Measurements from ENCODE around the gene S1PR5.

DNA sequence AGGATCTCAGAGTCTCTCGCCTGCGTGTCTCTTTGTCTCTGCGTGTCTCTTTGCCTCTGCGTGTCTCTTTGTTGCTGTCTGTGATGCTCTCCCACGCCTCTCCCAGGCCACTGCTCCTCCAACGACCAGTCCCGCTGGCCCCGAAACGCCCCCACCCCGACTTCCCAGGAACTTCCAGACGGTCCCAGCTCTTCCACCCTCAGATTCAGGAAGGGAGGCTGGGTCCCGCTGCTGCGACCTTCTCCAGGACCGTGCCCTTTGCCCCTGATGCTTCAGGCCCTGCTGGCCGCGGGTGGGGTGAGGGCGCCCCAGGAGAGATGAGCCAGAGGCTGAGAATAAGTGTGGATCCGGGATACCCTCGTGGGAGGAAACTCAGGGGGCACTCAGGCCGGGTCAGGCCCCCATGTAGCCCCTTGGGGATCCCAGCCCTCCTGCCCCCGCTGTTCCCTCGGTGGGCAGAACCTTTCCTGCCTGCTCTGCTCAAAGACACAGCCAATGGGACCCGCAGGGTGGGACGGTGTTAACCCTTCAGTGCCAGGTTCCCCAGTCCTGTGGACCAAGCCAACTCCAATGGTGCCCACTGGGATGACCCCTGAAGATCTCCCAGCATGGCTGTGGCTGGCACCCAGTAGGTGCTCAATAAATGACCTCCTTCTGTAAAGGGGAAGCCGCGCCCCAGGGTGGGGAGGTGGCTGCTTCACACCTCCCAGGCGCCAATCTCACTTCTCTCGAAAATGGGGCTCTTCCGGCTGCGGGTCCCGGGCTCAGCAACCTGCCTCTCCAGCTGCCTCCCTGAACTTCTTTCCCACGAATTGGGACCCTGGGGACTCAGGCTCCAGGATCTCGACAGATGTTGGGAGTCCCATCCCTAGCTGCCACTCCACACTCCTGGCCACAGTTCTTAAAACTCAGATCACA is 1.5 kb upstream of the S1PR5 start:
- TF ChIP-seq, protein P1, sequence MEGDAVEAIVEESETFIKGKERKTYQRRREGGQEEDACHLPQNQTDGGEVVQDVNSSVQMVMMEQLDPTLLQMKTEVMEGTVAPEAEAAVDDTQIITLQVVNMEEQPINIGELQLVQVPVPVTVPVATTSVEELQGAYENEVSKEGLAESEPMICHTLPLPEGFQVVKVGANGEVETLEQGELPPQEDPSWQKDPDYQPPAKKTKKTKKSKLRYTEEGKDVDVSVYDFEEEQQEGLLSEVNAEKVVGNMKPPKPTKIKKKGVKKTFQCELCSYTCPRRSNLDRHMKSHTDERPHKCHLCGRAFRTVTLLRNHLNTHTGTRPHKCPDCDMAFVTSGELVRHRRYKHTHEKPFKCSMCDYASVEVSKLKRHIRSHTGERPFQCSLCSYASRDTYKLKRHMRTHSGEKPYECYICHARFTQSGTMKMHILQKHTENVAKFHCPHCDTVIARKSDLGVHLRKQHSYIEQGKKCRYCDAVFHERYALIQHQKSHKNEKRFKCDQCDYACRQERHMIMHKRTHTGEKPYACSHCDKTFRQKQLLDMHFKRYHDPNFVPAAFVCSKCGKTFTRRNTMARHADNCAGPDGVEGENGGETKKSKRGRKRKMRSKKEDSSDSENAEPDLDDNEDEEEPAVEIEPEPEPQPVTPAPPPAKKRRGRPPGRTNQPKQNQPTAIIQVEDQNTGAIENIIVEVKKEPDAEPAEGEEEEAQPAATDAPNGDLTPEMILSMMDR (IDR thresholded peaks at IDR 0.05), result no peak
- TF ChIP-seq POLR2A (IDR thresholded peaks at IDR 0.05), result no peak
